Stimulated activated memory B cell treated with anti-CD40 and anti-IgM and Interleukin-4, amounts not matched to agents 10 μg/mL and 1 μg/mL and 100 μg/mL, for 72 hours (primary cell): Measurements from ENCODE around the gene ABI2.
A peak's percentile ranks its signal among the peaks of the same experiment; 100 is the strongest.
"Not testable (repeated sequence)": the region's sequence is repeated elsewhere in the genome, so short reads cannot be mapped to it uniquely, and the experiment has no call there.

ENCODE experiments used
- ATAC-seq: fragments of 150-1000 bp; cut with Tn5 transposase; 2 replicates; pipeline ENCODE4 v1.10.0; 2021
- H3K27ac Mint-ChIP-seq: one replicate; pipeline ENCODE4 v1.8.0; 2022; ENCODE audit warnings: mild to moderate bottlenecking, mixed read lengths
- H3K27me3 Mint-ChIP-seq: one replicate; pipeline ENCODE4 v1.8.0; 2022; ENCODE audit warnings: mixed read lengths
- H3K36me3 Mint-ChIP-seq: one replicate; pipeline ENCODE4 v1.8.0; 2022; ENCODE audit warnings: mixed read lengths
- H3K4me1 Mint-ChIP-seq: one replicate; pipeline ENCODE4 v1.8.0; 2022; ENCODE audit warnings: mixed read lengths
- H3K4me3 Mint-ChIP-seq: one replicate; pipeline ENCODE4 v1.8.0; 2022; ENCODE audit warnings: mild to moderate bottlenecking, moderate library complexity, mixed read lengths
- H3K9me3 Mint-ChIP-seq: one replicate; pipeline ENCODE4 v1.8.0; 2022; ENCODE audit warnings: mixed read lengths

ABI2 gene

DNA sequence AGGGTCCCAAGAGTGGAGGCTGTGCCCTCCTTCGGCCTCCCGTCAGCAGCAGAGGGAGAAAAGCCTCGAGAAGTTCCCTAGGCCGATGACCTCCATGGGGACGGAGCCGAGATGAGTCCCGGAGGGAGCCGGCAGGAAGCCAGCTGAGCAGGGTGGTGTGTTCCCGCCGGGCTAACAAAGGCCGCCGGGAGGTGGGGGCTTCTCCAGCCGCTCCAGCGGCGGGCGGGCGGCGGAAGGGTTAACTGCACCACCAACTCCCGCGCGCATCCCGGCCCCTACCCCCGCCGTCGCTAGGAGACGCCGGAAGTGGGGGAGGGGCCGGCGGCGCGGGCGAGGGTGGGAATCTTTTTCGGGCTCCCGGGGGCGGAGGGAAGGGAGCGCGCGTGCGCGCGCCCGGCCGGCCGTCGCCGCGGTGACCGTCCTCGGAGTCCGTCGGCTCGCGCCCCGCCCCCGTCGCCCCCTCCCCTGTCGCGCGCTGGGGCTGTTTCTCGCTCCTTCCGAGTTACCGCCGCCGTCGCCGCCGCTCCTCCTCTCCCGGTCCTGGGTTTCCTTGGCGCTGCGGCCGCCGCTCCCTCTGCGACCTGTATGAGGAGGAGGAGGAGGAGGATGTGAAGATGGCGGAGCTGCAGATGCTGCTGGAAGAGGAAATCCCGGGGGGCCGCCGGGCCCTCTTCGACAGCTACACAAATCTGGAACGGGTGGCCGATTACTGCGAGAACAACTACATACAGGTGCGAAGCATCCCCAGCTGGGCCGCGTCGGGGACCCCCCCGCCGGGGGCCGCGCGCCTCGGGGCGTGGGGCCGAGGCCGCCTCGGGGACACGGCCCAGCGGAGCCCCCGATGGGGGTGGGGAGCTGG, at the start of gene ABI2:
TSS of gene ABI2 (plus strand) at position 494 of the 859 bp plus-strand sequence. CDS start at position 615, 121 bp downstream.
- Mint-ChIP-seq H3K9me3 (no peaks in the 10 kb centered on the region), H3K4me3 (peak within 1 kb of the TSS; percentile 90), H3K27ac (peak within 1 kb of the TSS; percentile 62), H3K36me3 (no peaks in the 10 kb centered on the region), H3K27me3 (no peaks in the 10 kb centered on the region), H3K4me1 (peaks cover 32% of the 10 kb centered on the region)
- peak; percentile 81 for ATAC-seq

DNA sequence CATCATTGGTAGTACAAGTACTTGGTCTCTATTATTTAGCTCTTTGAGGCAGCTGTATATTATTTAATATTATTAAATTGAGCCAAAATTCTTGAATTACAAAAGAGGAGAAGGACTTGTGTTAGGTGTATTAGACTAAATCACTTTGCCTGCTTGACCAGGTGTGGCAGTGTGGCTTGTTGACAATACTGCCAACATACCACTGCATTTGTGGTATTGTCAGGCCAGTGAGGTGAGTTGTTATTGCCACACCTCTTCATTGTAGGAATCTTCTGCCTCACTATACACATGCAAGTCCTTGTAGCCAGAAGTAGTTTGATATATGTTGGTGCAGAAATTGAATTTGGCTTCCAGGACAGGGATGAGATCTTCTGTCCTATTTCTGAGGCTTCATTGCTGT, 48.9 kb upstream of the ABI2 start:
- Mint-ChIP-seq H3K27me3 (no peaks in the 10 kb centered on the region), H3K36me3 (peaks cover 53% of the 10 kb centered on the region), H3K9me3 (no peaks in the 10 kb centered on the region), H3K4me1 (no peaks in the 10 kb centered on the region), H3K4me3 (no peak overlapping the region), H3K27ac (no peak overlapping the region)
- ATAC-seq, result no peak

DNA sequence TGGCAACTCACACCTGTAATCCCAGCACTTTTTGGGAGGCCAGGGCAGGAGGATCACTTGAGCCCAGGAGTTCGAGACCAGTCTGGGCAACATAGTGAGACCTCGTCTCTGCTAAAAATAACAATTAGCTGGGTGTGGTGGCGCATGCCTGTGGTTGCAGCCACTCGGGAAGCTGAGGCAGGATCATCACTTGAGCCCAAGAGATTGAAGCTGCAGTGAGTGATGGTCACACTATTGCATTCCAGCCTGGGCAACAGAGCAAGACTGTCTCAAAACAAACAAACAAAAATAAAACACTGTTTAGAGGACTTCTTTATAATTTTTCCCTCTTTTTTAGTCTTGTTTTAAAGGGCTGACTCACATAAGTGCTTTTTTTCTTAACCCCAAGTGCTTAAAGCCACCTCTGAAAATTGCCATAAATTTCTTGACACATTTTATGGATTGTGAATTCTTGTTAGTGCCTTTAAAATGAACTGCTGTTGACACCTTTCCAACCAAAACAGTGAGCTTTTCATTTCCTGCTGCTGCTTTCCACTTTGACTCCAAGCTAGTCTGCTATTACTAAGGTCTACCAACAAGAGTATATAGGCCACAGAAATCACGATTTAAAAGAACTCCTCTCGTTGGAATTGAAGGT, 47.6 kb upstream of the ABI2 start:
- Mint-ChIP-seq H3K4me3 (no peak overlapping the region), H3K27me3 (no peaks in the 10 kb centered on the region), H3K27ac (no peak overlapping the region), H3K36me3 (peaks cover 58% of the 10 kb centered on the region), H3K9me3 (no peaks in the 10 kb centered on the region), H3K4me1 (no peaks in the 10 kb centered on the region)
- ATAC-seq, result no peak

DNA sequence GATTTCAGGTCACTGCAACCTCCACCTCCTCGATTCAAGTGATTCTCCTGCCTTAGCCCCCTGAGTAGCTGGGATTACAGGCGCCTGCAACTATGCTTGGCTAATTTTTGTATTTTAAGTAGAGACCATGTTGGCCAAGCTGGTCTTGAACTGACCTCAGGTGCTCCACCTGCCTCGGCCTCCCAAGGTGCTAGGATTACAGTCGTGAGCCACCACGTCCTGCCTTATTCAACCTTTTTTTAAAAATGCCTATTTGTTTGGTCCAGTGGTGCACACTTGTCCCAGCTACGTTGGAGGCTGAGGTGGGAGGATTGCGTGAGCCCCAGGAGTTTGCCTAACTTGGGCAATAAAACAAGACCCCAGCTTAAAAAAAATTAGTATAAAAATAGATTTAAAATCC, 46.1 kb upstream of the ABI2 start:
- Mint-ChIP-seq H3K36me3 (peaks cover 54% of the 10 kb centered on the region), H3K27ac (no peak overlapping the region), H3K4me3 (no peak overlapping the region), H3K27me3 (no peaks in the 10 kb centered on the region), H3K4me1 (no peaks in the 10 kb centered on the region), H3K9me3 (no peaks in the 10 kb centered on the region)
- ATAC-seq, result no peak

DNA sequence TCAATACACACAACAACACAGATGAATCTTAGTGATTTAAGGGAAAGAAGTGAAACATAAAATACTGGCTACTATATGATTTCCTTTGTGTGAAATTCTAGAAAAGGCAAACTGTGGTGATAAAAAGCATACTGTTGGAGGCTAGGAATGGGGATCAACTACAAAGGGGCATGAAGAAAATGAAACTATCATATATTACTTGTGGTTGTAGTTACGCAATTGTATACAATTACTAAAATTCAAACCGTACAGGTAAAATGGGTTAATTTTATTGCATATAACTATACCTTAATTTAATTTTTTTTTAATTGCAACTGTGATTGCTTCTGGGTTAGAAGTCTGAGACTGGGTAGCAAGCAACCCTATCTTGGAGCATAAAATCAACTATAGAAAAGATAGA, 41.7 kb upstream of the ABI2 start:
- no peak for ATAC-seq
- Mint-ChIP-seq H3K4me1 (no peaks in the 10 kb centered on the region), H3K27me3 (no peaks in the 10 kb centered on the region), H3K27ac (no peak overlapping the region), H3K4me3 (no peak overlapping the region), H3K9me3 (no peaks in the 10 kb centered on the region), H3K36me3 (peaks cover 42% of the 10 kb centered on the region)

DNA sequence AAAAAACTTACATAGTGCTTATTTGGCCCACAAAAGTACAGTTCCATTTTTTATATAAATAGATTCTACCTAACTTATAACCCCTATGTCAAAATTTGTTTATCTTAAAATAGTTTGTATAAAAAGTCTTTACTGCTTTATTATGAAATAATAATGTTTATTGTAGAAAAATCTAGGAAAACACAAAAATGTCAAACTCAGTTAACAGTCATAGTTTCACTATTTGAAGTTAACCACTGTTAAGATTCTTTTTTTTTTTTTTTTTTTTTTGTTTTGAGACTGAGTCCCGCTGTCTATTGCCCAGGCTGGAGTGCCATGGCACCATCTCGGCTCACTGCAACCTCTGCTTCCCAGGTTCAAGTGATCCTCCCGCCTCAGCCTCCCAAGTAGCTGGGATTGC, 26.5 kb upstream of the ABI2 start:
- no peaks in the 10 kb centered on the region for H3K4me1 Mint-ChIP-seq
- no peak overlapping the region for H3K4me3 Mint-ChIP-seq
- no peak for ATAC-seq
- no peak overlapping the region for H3K27ac Mint-ChIP-seq
- H3K9me3 Mint-ChIP-seq, result no peaks in the 10 kb centered on the region
- H3K36me3 Mint-ChIP-seq, result peaks cover 32% of the 10 kb centered on the region
- H3K27me3 Mint-ChIP-seq, result no peaks in the 10 kb centered on the region

DNA sequence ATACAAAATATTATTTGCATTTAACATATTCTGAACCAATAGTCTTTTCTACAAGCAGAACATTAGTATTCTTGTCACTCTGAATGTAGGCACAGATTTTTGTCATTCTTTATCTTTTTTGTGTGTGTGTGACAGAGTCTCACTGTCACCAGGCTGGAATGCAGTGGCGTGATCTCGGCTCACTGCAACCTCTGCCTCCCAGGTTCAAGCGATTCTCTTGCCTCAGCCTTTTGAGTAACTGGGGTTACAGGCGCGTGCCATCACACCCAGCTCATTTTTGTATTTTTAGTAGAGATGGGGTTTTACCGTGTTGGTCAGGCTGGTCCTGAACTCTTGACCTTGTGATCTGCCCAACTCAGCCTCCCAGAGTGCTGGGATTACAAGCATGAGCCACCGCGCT, 25.6 kb upstream of the ABI2 start:
- H3K4me3 Mint-ChIP-seq, H3K27ac Mint-ChIP-seq, H3K4me1 Mint-ChIP-seq, ATAC-seq, H3K9me3 Mint-ChIP-seq, H3K27me3 Mint-ChIP-seq: not testable (repeated sequence)
- H3K36me3 Mint-ChIP-seq, result peaks cover 41% of the 10 kb centered on the region

DNA sequence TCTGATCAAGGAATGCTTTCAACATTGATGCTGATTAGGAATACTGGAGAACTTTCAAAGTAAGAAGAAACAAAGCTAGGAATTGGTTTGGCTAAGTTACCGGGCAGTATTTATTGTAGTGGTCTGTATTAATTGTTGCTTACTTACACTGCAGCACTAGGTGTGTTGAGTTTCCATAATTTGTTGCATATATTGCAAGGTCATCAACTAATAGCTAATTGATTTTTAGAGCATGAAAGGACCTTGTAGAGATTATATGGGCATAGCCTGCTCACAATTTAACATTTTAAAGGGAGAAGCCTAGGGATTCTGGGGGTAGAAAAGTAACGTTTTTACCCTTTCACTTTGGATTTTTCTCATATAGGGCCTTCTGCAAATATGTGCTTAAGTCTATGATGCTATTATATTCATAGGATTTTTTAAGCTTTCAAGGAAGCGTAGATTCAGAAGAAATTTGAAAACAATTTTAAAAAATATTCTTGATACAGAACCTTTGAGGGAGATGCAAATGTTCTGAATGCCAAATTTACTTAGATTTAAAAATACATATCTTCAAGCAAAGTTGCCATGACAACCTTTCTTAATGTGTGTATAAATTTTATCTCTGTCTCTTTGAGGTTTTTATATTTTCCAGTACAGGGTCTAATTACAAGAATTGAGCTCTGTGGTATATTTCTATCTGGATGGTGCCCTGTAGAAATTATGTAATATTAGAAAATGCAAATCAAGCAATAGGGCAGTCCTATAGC, 17.3 kb upstream of the ABI2 start:
- Mint-ChIP-seq H3K36me3 (peaks cover 44% of the 10 kb centered on the region), H3K4me3 (no peak overlapping the region), H3K27ac (no peak overlapping the region), H3K27me3 (no peaks in the 10 kb centered on the region), H3K9me3 (no peaks in the 10 kb centered on the region), H3K4me1 (no peaks in the 10 kb centered on the region)
- no peak for ATAC-seq

DNA sequence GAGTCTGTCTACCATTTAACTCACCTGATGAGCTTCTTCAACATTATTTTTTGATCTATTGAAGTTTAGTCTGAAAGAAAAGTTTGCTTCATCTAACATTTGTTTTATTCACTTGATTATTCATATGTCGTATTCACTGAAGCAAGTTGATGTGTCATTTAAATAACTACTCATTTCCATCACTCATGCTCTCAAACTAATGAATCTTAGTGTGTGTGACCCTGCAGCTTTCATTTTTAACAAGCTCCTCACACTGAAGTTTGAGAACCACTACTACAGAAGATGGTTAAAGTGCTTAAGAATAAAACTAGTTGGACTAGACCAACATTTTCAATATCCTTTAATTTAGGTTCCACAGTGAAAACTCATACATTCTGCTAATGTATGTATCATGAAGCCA, 1.8 kb upstream of the ABI2 start:
- Mint-ChIP-seq H3K4me1 (peaks cover 32% of the 10 kb centered on the region), H3K27ac (no peak overlapping the region), H3K4me3 (no peak overlapping the region), H3K27me3 (no peaks in the 10 kb centered on the region), H3K9me3 (no peaks in the 10 kb centered on the region), H3K36me3 (no peaks in the 10 kb centered on the region)
- ATAC-seq, result no peak

DNA sequence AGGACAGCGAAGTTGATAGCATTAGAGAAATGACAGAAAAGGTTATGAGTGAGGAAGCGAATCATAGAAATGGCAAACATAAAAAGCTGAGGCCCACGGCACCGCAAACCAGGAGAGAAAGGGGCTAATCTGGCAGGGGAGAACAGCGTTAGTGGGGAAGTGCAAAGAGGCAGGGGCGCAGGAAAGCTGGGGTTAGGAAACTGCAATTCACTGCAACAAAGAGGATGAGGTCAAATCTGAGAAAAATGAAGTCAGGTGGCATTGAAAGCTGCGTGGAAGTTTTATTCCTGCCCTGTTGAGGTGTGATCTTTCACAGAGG, 653 bp upstream of the ABI2 start:
- no peaks in the 10 kb centered on the region for H3K36me3 Mint-ChIP-seq
- H3K27ac Mint-ChIP-seq, result peak overlapping the region; percentile 62
- no peak for ATAC-seq
- H3K4me1 Mint-ChIP-seq, result peaks cover 32% of the 10 kb centered on the region
- no peaks in the 10 kb centered on the region for H3K9me3 Mint-ChIP-seq
- H3K27me3 Mint-ChIP-seq, result no peaks in the 10 kb centered on the region
- H3K4me3 Mint-ChIP-seq, result peak overlapping the region; percentile 79

DNA sequence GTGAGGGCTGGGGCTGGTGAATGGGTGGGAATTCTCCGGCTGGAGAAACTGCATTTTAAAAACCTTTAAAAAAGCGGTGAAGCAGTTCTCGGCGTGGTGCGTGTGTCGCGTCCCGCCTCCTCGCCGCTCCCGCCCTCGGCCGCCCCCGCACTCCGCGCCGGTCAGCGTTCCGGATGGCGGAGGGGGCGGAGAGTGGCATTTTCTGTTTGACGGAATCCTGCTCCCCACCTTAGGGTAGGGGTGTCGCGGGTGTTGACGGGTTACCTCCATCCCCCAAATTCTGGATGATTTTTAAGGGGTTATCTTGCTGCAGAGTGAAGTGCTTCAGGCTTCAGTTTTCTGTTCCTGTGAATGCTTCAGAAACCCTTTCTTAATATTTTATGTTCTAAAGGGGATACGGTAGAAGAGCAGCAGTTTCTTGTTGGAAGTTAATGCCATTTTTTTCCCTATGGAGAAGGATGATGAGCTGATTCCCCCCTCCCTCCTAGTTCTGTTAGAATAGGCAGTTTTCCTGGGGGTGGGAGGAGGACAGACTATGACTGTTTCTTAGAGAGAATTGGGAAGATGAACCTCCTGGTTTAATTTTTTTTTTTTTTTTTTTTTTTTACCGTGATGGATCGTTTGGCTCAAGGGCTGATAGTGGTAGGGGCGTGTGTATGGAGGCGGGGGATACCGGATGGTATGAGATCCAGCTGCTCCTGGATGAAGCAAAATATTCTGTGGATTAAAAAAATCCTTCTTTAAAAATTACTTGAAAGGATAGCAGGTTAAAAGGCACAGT, 756 bp downstream of the ABI2 start:
- Mint-ChIP-seq H3K36me3 (no peaks in the 10 kb centered on the region), H3K4me1 (peaks cover 32% of the 10 kb centered on the region)

DNA sequence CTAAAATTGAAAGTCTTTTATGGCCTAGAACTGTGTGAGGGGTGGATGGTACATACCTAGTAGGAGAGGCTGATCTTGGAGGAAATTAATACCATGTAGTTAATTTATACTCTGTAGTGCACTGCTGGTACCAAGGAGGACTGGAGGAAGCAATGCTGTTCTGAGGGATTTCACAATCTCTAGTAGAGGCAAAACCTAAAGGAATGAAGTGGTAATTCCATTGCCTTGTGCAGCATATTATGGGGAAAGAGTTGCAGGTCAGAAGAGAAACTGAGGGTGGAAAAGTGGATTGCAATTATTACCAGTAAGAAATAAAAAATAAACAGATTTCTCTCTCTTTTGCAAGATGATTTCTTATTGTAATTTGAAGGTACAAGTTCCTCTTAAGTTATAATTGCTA, 2.2 kb downstream of the ABI2 start:
- no peak for ATAC-seq
- H3K27ac Mint-ChIP-seq, result no peak overlapping the region
- H3K36me3 Mint-ChIP-seq, result no peaks in the 10 kb centered on the region
- no peak overlapping the region for H3K4me3 Mint-ChIP-seq
- H3K4me1 Mint-ChIP-seq, result peaks cover 32% of the 10 kb centered on the region
- H3K9me3 Mint-ChIP-seq, result no peaks in the 10 kb centered on the region
- H3K27me3 Mint-ChIP-seq, result no peaks in the 10 kb centered on the region

More for the DNA sequence above, 756 bp downstream of the ABI2 start:
- H3K27ac Mint-ChIP-seq, result peak overlapping the region; percentile 62
- H3K9me3 Mint-ChIP-seq, result no peaks in the 10 kb centered on the region
- H3K27me3 Mint-ChIP-seq, result no peaks in the 10 kb centered on the region
- ATAC-seq, result peak; percentile 68
- peak overlapping the region; percentile 90 for H3K4me3 Mint-ChIP-seq

DNA sequence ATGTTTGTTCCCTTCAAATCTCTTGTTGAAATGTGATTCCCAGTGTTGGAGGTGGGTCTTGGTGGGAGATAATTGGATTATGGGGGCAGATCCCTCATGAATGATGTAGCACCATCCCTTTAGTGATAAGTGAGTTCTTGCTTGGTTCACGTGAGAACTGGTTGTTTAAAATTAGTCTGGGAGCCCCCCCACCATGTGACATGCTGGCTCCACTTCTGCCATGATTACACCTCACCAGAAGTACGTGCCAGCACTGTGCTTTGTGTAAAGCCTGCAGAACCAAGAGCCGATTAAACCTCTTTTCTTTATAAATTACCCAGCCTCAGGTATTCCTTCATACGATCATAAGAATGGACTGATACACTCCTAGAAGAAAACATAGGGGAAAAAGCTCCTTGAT, 10.1 kb downstream of the ABI2 start:
- no peaks in the 10 kb centered on the region for H3K9me3 Mint-ChIP-seq
- peaks cover 11% of the 10 kb centered on the region for H3K36me3 Mint-ChIP-seq
- H3K27ac Mint-ChIP-seq, result no peak overlapping the region
- ATAC-seq, result no peak
- H3K4me3 Mint-ChIP-seq, result no peak overlapping the region
- no peaks in the 10 kb centered on the region for H3K4me1 Mint-ChIP-seq
- H3K27me3 Mint-ChIP-seq, result no peaks in the 10 kb centered on the region

DNA sequence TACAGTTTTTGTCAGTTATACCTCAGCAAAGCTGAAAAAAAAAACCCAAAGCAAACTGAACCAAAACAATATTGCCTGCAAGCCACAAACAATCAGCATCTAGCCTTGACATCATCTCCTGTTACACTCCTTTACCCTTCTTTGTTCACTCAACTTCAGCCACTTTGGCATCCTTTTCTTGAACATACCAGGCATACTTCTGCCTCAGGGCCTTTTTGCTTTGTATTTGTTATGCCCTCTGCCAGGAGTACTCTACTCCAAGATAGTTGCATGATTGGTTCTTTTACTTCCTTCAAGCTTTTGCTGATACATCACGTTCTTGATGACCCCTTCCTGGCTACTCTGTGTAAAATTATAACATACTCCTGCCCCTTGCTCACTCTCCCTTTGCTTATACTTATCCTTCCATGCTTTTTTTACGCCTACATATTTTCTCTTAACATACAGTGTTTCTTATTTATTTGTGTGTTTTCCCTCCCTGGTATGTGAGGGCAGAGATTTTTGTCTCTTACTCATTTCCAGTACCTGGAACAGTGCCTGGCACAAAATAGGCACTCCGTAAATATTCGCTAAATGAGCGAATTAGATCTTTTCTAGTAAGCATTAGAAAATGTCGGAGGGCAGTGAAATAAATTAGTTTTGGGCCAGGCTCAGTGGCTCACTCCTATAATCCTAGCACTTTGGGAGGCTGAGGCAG, 12.7 kb downstream of the ABI2 start:
- H3K4me1 Mint-ChIP-seq, result no peaks in the 10 kb centered on the region
- H3K27ac Mint-ChIP-seq, result no peak overlapping the region
- no peaks in the 10 kb centered on the region for H3K27me3 Mint-ChIP-seq
- no peak overlapping the region for H3K4me3 Mint-ChIP-seq
- H3K9me3 Mint-ChIP-seq, result no peaks in the 10 kb centered on the region
- peaks cover 22% of the 10 kb centered on the region for H3K36me3 Mint-ChIP-seq
- ATAC-seq, result no peak
